NCI-H2029 treated with DMSO at 0.1 percent for 48 hours (cell line): ENCODE measurements around the gene TRMT44.
"Not testable (repeated sequence)": the region's sequence is repeated elsewhere in the genome, so short reads cannot be mapped to it uniquely, and the experiment has no call there.

ENCODE experiments used
- DNase-seq: peaks from one replicate; lab custom pipeline; 2025; lab: John Stamatoyannopoulos, UW

TRMT44 gene

DNA sequence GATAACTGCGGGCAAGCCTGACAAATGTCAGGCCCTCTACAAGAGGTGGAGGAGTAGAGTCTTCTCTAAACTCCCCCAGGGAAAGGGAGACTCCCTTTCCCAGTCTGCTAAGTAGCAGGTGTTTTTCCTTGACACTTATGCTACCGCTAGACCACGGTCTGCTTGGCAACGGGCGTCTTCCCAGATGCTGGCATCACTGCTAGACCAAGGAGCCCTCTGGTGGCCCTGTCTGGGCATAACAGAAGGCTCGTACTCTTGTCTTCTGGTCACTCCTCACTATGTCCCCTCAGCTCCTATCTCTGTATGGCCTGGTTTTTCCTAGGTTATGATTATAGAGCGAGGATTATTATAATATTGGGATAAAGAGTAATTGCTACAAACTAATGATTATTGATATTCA is 33.7 kb upstream of the TRMT44 start:
- not testable (repeated sequence) for DNase-seq

DNA sequence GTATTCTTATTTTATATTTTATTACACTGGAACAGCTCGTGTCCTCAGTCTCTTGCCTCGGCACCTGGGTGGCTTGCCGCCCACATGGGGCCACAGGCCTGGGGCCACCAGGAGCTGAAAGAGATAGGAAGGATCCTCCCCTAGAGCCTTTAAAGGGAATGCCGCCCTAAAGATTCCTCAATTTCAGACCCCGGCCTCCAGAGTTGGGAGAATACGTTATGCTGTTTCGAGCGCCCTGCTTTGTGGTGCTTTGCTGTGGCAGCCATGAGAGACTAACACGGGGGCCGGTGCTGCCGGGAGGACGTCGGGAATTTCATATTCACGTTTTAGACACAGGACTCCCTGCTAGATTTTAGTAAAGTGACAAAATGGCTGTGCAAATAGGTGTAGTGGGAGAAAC is 33.3 kb upstream of the TRMT44 start:
- no peak for DNase-seq

DNA sequence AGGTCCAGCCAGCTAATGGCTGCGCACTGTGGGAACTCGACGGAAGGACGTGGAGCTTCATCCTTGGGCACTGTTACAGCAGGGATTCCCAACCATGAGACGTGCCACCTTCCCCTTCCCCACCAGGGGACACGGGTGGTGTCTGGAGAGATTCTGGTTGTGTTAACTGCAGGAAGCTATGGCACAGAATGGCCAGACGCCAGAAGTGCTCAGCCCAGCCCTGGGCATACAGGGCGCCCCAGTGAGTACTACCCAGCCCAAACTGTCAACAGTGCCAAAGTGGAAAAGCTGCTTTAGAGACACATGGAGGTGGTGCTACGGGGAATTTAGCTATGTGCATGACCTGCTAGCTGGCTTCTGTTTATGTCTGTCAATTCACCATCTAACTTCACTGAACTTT is 32.8 kb upstream of the TRMT44 start:
- DNase-seq: no peak

DNA sequence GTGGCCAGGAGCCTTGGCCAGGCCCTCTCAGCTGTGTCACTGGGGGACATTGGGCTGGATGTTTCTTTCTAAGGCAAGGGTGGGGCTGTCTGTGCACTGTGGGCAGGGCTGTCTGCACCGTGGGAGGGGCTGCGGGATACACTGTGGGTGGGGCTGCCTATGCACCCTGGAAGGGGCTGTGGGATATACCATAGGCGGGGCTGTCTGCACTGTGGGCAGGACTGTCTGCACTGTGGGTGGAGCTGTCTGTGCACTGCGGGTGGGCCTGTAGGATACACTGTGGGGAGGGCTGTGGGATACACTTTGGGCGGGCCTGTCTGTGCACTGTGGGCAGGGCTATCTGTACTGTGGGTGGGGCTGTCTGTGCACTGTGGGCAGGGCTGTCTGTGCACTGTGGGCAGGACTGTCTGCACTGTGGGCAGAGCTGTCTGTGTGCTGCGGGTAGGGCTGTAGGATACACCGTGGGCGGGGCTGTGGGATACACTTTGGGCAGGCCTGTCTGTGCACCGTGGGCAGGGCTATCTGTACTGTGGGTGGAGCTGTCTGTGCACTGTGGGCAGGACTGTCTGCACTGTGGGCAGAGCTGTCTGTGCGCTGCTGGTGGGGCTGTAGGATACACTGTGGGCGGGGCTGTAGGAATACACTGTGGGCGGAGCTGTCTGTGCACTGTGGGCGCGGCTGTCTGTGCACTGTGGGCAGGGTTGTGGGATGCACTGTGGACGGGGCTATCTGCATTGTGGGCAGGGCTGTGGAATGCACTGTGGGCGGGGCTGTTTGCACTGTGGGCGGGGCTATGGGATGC is 31.1 kb upstream of the TRMT44 start:
- DNase-seq: no peak

DNA sequence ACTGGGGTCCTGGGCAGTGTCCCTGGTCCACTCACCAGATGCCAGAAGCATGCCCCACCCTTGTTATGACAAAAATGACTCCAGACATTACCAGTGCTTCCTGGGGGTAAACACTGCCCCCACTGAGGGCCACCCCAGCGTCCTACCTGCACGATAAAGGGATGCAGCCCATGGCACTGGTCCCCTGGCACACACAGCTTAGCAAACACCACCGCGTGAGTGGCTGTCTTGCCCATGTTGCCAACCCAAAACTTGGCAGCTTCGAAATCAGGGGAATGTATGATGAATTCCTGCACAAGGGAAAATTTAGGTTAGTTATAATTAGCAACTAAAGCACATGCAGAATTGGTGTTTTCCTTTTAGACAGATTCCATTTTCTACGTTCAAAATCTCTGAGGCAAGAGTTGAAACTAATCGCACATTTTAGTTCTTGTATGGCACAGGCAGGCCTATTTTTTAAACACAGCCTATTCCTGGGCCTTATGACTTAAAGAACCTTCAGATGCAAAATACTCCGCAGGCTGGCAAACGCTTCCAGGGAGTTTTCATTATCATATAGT is 30.4 kb upstream of the TRMT44 start:
- no peak for DNase-seq

DNA sequence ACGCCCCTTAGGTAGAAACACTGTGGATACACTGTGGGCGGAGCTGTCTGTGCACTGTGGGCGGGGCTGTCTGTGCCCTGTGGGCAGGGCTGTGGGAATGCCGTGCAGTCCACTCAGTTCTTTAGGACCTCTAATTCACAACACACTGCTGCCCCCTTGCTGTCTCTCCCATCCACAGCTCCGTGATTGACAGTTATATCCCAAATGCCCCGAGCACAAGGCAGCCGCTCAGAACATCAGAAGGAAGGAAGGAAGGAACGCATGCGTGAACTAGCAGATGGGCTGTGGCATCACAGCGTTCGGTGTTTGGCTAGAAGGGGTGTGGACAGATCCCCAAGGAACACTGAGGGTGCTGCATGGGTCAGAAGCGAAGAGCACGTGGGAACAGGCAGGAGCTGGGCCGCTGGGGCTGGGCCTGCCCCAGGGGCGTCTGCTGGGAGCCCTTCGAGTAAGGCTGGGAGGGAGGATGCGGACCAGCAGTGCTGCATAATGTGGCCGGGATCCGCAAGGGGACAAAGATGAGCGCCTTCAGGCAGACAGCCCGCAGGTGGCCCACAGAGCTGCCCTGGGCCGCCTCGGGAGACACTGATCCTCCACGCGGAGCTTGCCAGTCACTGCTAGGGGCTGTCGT is 29.8 kb upstream of the TRMT44 start:
- DNase-seq: no peak

DNA sequence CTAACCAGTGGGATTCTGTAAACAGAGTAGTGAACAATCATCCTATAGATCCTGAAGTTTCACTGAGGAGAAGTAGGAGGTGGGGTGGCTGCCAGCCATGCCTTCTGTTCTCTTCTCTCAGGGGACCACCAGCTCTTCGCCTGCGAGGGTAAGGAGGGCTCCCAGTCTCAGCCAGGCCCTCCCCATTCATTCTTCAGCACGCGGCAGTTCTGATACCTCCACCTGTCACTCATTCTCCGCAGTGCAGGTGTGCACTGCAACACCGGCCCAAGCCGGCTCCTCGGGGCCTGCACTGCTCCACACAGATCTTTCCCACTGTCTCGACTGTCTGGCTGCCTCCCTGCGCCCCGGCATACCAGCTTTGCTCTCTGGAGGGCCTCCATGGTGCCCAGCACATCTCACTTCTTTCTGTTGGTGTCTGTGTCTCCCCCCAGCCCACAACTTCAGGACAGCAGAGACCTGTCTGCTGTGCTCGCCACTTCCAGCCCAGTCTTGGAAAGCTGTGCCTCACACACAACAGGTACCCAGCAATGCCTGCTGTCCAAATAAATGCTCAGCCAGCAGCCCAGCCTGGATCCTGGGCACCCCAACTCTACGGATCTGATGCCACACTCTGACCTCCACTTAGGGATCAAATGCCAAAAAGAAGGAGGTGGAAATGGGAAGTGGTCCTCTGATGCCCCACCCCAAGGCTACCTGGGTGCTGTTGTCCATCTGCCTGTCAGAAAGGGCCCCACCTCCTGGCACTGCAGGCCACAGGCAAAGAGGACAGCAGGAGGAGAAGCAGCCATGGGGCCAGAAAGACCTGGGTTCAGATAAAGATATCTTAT is 29.0 kb upstream of the TRMT44 start:
- DNase-seq: no peak

DNA sequence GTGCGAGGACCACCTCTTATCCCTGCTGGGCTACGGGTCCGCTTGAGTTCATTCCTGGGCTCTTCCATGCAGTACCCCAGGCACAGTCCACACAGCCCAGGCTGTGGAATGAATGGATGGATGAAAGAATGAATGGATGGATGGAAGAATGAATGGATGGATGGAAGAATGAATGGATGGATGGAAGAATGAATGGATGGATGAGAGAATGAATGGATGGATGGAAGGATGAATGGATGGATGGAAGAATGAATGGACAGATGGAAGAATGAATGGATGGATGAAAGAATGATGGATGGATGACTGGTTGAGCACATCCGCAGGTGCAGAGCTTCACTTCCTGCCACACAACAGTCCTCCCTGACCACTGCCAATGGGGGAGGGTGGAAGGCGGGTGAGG is 28.3 kb upstream of the TRMT44 start:
- DNase-seq: no peak

DNA sequence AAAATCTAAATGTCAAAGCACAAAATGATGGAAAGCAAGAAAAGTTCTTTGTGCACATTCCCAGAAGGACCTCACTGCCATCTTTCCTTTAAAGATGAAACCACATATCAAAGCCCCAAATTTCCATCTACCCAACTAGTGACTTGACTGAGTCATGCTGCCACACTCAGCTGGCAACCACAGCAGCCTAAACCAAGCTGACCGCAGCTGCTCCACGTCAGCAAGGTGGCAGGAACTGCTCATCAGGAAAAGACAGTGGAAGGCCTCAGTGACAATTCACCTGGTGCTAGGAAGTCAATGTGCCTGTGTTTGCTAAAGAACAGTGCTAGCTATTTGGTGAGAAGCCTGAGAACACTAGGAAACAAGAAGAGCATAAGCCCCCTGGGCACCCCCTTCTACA is 26.2 kb upstream of the TRMT44 start:
- DNase-seq: no peak

DNA sequence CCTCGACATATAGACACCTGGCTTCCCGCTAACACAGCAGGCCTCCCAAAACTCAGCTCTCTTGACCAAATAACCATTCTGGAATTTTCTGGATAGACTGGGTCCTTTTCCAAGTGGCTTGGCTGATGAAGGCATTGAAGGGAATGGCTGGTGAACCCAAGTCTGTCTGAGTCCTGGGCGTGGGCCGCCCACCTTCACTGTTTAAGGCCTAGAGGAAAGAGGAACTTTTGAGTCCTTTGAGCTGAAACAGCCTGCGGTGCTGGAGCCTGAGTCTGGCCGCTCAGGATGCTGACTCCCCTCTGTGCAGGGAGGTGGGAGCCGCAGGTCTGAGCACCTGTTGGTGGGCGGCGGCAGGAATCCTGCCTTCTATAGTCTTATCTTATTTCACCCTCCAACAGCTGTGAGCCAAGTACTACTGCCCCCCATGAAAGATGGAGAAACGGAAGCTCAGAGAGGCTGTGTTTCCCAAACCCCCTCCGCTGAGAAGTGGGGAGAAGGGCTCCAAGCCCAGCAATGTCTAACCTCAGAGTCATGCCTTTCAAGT is 23.4 kb upstream of the TRMT44 start:
- no peak for DNase-seq

DNA sequence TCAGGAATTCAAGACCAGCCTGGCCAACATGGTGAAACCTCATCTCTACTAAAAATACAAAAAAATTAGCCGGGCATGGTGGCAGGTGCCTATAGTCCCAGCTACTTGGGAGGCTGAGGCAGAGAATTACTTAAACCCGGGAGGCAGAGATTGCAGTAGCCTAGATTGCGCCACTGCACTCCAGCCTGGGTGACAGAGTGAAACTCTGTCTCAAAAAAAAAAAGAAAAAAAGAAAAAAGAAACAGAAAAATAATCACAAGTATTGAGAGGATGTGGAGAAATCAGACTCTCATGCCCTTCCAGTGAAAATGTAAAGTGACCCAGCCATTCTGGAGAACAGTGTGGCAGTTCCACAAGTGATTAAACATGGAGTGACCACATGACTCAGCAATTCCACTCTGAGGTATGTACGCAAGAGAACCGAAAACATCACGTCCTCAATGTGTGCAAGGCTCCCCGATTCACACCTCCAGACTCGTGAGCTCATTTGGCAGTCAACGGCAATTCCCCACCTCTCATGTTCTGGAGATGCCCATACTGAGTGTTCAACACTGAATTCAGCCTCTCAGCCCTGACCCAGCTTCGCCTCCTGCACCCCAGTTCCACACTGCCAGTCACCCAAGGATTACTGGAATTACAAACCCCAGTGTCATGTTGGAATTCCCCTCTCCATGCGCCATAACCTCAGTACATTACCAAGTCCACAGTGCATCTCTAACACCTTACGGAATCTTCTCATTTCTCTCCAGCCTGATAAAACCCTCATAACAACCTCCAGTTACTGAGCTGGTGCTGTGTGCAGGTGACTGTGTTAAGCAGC is 21.1 kb upstream of the TRMT44 start:
- DNase-seq: no peak

DNA sequence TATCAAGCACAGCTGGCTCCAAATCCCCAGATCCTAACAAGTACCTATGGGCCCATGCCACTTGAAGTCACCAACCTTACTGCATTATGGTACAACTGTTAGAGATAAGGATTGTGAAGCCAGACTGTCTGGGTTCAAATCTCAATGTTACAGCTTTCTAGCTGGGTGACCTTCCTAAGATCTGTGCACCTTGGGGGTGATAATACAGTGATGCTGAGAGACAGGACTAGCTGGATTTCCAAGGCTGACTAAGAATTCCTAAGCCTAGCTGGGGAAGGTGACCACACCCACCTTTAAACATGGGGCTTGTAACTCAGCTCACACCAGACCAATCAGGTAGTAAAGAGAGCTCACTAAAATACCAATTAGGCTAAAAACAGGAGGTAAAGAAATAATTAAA is 20.4 kb upstream of the TRMT44 start:
- DNase-seq: not testable (repeated sequence)

DNA sequence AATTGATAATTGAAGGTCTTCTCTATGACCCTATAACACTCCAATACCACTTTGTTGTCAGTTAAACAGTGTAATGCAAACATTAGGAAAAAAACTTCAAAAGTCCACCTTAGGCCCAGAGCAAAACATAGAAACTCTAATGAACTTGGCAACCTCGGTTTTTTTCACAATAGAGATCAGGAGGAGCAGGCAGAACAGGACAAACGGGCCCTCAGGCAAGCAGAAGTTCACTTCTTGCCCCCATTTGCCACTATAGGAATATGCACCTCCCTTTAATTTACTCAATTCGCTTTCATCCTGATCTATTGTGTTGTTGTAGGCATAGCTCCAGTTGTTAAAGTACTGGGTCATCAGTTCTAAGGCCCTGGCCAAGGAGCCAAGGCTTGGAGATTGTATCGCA is 18.2 kb upstream of the TRMT44 start:
- no peak for DNase-seq

DNA sequence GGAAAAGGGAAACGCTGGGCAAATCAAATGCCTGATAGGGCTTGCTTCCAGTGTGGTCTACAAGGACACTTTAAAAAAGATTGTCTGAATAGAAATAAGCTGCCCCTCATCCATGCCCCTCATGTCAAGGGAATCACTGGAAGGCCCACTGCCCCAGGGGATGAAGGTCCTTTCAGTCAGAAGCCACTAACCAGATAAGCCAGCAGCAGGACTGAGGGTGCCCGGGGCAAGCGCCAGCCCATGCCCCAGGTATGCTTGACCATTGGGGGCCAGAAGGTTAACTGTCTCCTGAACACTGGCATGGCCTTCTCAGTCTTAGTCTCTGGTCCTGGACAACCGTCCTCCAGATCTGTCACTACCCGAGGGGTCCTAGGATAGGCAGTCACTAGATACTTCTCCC is 17.8 kb upstream of the TRMT44 start:
- DNase-seq: no peak

DNA sequence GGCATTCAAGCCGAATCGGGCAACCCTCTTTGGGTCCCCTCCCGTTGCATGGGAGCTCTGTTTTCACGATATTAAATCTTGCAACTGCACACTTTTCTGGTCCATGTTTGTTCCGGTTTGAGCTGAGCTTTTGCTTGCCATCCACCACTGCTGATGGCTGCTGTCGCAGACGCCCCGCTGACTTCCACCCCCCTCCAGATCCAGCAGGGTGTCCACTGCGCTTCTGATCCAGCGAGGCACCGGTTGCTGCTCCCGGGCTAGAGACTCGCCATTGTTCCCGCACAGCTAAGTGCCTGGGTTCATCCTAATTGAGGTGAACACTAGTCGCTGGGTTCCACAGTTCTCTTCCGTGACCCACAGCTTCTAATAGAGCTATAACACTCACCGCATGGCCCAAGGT is 13.3 kb upstream of the TRMT44 start:
- no peak for DNase-seq

DNA sequence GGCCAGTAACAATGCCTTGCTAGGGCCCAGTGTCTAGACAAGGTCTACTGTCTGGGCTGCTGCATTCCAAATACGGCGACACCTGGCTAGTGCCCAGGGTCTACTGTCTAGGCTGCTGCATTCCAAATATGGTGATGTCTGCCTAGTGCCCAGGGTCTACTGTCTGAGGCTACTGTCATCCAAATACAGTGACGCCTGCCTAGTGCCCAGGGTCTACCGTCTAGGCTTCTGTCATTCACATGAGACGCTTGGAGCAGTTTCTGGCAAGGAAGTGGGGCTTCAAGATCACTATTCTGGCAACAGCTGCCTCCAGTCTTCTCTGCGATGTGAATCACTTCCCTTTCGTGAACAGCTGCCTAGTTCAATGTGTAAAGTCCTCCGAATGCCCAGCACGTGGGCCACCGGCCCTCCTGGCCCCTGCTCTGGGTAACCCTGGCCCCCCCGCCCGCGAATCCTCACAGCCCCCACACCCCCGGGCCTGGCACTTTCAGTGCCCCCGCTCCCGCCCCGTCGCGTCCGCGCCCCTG is 12.8 kb upstream of the TRMT44 start:
- no peak for DNase-seq

DNA sequence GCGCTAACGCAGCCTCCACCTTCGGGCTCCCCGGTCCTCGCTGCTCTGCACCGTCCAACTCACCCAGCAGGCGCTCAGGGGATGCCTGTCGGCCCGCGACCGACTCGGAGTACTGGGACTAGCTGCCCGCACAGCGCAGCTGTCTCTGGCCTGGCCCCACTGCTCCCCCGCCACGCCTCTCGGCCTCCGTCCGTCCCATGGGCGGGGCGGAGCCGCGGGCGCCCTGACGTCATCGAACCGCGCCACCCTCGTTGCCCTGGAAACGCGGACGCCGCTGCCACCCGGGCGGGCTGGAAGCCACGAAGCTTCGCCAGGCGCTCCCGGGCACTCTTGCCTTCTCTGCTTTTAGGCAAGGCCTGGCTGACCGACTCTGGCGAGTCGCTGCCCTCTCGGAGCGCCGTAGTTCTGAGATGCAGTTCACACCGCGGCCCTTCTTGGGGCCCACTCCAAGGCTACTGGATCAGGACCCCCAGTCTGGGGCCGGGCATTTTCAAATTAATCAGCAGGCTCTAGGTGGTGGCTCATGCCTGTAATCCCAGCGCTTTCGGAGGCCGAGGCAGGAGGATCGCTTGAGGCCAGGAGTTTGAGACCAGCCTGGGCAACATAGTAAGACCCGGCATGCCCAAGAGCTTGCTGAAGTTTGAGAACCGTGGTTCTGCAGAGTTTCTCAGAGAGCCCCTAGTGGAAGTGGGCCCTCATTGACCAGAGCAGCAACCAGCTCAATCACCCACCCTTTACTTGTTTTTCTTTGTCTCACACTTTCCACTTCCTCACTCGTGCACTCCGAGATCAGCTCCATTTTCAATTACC is 12.1 kb upstream of the TRMT44 start:
- peak; percentile 12 for DNase-seq

DNA sequence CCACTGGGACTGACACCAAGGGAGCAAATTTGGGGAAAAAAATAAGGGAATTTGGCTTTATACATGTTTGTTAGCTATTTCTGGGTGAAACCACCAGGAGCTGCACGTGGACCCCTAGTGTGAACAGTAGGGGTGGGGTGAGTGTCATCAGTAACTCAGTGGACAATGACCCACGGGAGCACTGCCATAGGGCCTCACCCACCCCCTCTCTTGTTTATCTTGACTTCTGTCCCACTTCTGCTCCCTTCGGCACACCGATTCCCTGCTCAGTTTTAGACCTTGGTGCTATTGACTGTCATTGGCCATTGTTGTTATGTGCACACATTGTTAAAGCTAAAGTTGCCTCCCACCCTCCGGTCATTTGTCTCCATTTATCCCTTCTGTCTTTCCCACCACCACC is 9.0 kb upstream of the TRMT44 start:
- no peak for DNase-seq

DNA sequence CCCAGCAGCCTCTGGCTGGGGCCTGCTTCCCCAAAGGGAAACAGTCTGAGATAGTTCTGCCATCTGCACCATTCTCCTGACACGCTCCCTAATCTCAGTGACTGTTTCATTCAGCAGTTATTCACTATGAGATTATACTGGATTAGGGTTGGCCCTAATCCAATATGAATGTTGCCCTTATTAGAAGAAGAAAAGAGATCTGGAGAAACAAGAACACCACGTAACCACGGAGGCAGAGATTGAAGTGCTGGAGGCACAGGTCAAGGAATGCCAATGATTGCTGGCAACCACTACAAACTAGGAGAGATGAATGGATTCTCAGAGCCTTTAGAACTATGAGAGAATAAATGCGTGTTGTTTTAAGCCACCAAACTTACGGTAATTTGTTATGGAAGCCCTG is 7.4 kb upstream of the TRMT44 start:
- DNase-seq: no peak
